HK-2 (cell line): ENCODE measurements around the gene GOLGA8T.
"Not testable (repeated sequence)": the region's sequence is repeated elsewhere in the genome, so short reads cannot be mapped to it uniquely, and the experiment has no call there.

ENCODE experiments used
- DNase-seq: peaks from one replicate; pipeline ENCODE4 v3.0.0-alpha.2; 2018; ENCODE audit not compliant: unreplicated experiment

GOLGA8T gene, protein sequence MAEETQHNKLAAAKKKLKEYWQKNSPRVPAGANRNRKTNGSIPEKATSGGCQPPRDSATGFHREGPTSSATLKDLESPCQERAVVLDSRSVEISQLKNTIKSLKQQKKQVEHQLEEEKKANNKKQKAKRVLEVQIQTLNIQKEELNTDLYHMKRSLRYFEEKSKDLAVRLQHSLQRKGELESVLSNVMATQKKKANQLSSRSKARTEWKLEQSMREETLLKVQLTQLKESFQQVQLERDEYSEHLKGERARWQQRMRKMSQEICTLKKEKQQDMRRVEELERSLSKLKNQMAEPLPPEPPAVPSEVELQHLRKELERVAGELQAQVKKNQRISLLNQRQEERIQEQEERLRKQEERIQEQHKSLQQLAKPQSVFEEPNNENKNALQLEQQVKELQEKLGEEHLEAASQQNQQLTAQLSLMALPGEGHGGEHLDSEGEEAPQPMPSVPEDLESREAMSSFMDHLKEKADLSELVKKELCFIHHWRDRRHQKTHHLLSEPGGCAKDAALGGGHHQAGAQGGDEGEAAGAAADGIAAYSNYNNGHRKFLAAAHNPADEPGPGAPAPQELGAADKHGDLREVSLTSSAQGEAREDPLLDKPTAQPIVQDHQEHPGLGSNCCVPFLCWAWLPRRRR

DNA sequence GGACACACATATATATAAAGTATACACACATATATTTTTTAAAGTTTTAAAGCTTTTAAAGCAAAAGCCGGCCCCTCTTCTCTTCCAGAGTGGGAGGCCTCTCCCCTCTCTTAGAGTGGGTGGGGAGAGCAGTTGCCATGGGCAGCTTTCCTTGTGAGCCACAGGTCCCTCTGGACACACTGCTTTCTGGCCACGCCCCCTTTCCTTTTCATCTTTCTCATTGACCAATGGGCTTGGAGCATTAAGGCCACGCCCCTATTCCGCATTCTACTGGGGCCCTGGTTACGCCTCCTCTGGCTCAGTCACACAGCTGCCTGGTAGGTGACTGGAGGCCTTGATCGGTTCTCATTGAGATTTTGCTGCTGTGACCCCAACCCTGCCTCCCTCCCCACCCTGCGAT lies at the start of gene GOLGA8T:
GOLGA8T (plus strand) TSS at position 301 of the 400 bp plus-strand sequence; CDS start at position 399, 98 bp downstream.
- not testable (repeated sequence) for DNase-seq

DNA sequence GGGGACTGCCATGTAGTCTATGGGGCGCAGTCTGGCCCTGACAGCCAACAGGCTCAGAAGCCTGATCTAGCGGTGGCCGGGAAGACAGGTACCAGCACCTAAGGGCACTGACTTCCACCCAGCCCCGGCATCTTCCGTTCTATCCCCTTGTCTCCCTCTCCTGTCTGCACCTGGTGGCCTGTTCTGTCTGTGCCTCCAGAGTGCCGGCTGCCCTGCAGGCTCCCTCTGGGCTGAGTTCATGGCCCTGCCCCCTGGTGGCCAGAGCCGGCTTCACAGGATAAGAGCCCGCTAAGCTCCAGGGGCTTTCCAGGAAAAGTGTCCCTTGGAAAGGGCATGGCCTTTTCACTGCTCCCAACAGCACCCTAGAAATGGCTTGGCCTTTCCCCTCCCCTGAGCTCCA lies 37.0 kb upstream of the GOLGA8T start:
- DNase-seq = not testable (repeated sequence)

DNA sequence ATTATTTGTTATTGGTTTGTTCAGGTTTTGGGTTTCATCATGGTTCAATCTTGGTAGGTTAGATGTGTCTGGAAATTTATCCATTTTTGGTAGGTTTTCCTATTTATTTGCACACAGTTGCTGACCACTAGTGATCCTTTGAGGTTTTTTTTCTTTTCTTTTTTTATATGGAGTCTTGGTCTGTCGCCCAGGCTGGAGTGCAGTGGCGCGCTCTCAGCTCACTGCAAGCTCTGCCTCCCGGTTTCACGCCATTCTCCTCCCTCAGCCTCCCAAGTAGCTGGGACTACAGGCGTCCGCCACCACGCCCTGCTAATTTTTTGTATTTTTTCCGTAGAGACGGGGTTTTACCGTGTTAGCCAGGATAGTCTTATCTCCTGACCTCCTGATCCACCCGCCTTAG lies 32.0 kb upstream of the GOLGA8T start:
- DNase-seq = not testable (repeated sequence)

DNA sequence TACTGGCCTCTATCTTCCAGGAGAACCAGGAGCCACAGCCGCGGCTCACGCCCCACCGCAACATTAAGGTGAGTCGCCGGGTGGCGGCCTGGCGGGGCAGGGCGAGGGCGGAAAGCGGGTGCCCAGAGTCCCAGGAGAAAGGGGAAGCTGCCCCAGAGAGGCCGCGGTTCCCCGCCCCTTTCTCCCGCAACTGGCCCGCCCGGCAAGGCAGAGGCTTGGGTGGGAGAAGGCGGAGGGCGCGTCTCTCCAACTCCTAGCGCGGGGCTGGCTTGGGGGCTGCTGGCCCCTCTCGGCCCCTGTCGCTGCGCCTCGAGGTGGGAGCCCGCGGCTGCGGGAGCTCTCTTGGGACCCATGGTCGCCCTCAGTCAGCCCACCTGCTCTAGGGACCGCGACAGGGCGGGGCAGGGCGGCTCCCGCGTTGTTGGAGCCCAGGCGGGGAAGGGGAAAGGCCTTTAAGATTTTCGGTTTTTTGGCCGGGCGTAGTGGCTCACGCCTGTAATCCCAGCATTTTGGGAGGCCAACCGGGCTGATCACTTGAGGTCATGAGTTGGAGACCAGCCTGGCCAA lies 30.8 kb upstream of the GOLGA8T start:
- DNase-seq = not testable (repeated sequence)

DNA sequence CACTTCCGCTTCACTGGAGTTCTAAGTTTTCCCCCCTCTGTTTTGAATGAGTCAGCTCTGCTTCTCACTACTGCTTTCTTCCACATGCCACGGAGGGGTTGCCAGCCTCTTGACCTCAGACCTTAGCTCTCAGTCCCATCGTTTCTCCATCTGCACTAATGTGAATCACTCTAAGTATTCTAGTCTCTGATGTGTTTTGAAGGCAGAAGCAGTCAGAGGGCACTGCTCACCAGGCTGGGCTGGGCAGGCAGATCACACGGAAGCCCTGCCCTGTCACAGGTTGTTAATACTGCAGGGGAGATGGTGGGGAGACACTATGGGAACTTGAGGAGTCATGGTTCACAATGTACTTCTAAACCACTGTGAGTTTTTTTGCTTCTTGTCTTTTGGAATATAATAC lies 24.3 kb upstream of the GOLGA8T start:
- not testable (repeated sequence) for DNase-seq

DNA sequence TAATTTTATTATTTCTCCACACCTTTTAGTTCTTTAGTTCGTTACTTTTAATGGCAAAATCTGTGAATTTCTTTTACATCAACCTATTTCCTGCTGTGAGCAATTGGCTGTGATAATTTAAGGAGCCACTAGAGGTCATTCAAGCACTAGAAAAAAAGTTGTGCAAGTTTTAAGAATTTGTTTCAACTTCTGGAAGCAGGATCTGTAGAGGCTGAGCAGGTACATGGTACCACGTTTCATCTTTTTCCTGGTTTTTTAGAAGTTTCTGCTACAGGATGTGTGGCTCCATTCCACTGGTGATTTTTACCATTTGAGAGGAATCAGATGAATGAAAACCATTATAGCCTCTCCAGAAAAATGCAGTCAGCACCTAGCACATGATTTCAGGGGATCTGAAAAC lies 4.8 kb upstream of the GOLGA8T start:
- not testable (repeated sequence) for DNase-seq

DNA sequence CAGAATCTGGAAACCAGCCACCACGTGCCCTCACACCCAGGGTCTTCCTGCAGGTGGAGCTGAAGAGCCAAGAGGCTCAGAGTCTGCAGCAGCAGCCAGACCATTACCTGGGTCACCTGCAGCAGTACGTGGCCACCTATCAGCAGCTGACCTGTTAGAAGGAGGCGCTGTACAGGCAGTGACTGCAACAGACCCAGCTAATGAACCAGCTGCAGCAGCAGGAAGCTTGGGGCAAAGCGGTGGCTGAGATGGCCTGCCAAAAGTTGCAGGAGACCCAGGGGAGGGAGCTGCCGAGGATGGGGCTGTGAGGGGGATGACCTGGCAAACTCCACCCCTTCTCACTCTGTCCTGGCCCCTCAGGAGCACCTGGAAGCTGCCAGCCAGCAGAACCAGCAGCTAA lies 8.4 kb downstream of the GOLGA8T start:
- DNase-seq = not testable (repeated sequence)

DNA sequence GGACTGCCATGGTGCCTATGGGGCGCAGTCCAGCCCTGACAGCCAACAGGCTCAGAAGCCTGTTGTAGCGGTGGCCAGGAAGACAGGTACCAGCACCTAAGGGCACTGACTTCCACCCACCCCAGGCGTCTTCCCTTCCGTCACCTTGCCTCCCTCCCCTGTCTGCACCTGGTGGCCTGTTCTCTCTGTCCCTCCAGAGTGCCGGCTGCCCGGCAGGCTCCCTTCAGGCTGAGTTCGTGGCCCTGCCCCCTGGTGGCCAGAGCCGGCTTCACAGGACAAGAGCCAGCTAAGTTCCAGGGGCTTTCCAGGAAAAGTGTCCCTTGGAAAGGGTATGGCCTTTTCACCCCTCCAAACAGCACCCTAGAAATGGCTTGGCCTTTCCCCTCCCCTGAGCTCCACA lies 15.0 kb downstream of the GOLGA8T start:
- not testable (repeated sequence) for DNase-seq

DNA sequence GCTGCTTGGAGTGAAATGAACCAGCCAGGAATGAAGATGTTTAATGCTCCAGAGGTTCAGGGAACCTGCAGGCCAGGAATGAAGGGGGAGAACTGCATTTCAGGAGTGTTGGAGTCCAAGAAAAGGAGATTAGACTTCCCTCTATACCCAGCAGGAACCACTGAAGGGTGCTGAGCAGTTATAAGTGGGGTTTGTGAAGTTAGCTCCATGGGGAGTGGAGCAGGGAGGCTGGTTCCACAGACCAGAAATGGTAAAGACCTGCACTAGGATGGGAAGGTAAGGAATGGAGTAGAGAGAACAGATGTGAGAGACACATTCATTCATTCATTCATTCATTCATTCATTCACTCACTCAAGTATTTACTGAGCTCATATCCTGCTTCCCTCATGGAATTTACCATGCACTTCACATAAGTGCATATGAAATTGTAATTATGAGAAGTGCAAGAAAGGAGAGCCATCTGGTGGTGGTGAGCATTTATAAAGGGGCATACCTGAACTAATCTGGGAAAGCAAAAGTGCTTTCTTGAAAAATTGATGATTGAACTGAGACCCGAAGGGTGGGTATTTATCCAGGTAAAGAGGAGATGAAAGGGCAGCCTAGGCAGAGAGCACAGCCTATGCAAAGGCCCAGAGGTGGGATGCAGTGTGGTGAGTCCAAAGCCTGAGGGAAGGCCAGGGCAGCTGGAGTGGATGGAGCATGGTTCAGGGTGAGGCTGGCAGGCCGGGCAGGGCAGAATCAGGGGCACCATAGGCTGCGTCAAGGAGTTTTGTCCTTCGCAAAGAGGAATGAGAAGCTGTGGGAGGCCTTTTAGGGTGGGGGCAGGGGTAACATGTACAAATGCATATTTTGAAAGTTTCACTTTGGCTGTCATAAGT lies 27.9 kb downstream of the GOLGA8T start:
- not testable (repeated sequence) for DNase-seq

DNA sequence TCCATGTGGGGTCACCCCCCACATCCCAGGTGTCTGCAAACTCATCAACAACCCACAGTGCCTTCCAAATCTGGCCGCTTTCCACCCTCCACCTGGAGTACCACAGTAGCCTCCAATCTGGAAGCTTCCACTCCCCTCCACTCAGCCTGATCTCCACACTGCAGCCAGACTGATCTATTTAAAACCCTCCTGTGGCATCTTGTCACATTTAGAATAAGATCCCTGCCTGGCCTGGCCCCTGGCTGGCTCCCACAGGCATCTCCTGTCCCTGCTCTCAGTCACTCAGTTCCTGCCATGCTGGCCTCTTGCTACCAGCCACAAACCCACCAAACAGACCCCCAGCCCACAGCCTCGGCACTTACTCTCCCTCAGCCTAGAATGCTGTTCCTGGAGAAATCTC lies 28.9 kb downstream of the GOLGA8T start:
- not testable (repeated sequence) for DNase-seq

DNA sequence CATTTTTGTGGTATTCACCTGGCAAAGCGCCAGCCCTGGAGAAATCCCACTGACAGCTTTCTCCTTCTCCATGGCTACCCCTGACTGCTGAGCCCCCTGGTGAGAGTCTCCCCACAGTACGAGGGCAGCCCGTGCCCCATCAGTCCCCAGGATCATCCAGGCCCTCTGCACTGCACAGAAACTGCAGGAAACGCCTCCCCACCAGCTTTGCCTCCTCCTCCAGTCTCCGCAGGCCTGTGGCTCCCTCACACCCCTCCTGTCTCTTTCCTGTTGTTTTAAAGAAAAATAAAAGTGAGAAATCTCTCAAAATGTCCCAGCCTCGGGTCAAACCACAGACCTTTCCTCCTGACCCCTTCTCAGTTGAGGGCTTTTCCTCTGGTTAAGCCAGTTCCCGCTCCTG lies 29.4 kb downstream of the GOLGA8T start:
- not testable (repeated sequence) for DNase-seq

DNA sequence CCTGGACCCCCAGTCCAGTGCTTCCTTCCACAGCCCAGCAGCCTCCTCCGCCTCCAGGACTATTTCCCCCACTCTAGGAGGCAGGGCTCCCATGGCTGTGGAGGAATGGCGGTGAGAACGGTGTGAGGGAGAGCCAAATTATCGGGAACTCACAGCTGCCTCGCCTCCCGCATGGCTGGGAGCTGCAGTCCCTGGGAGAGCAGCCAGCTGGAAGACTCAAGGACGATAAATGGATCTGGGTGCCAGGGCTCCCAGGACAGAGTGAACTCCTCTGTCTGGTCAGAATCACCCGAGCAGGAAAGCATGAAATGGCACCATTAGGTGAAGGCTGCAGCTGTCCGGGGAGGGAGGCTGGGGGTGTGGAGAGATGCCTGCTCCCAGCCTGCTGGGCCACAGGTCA lies 32.6 kb downstream of the GOLGA8T start:
- DNase-seq = not testable (repeated sequence)

DNA sequence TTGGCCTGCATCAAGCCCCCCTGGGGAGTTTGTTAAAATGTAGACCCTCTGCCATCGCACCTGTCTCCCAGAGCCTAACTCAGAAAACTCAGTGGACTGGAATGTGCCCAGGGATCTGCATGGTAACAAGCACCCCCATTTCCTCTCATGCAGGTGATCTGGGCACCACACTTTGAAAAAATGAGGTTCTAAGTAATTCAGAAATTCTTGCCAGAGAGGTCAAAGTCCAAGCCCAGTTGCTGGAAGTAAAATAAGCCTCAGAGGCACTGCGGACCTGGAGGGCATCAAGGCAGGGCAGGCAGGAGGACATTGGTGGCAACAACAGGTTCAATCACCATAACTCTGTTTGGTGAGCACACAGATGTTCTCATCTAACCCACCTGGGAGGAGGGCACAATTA lies 33.0 kb downstream of the GOLGA8T start:
- DNase-seq = not testable (repeated sequence)

DNA sequence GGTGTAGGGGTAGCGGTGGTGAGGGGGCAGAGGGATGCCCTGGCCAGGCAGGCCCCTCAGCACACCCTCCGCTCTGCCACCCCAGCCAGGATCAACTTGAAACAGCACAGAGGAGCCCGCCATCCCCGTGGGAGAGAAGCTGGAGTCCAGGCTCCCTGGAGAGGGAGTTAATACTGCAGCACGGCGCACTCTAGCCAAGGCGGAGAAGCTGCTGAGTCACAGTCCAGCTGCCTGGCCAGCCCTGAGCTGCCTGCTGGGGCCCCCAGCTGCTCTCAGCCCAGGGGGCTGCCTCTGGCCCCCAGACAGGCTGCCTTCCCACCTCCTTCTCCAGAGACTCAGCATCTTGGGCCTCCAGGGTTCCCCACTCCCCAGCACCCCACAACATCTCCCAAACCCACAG lies 36.6 kb downstream of the GOLGA8T start:
- DNase-seq = not testable (repeated sequence)

DNA sequence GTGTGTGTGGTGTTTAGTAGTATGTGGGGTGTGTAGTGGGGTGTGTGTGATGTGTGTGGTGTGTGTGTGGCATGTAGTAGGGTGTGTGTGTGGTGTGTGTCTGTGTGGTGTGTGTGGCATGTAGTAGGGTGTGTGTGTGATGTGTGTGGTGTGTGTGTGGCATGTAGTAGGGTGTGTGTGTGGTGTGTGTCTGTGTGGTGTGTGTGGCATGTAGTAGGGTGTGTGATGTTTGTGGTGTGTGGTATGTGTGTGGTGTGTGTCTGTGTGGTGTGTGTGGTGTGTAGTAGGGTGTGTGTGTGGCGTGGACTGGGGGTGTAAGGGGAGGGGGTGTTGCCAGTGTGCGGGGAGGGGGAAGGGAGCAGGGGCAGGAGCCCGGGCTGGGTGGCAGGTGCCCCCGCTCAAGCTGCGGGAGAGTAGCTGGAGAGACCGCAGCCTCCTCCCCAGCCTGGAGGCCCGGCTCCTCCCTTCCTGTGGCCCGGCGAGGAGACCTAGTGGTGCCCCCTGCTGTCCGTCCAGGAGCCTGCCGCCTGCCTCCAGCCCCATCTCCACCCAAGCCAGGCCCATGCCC lies 38.3 kb downstream of the GOLGA8T start:
- DNase-seq = peak; percentile 4

DNA sequence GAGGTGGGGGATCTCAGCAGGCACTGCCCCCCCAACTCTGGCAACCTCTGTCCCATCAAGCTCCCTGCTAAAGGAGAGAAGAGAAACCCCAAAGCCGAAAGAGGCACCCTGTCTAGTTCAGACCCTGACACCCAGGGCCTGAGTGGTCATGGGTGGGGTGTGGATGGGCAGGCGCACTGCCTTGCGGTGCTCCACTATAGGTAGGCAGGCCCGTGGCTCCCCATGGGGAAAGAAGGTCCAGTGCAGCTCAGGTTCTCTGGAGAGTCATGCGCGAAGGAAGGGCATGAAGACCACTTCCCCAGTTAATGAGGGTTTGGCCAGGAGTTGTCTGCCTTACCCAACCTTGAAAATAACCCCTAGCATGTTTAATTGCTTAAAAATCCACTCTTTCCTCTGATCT lies 40.4 kb downstream of the GOLGA8T start:
- DNase-seq = not testable (repeated sequence)

DNA sequence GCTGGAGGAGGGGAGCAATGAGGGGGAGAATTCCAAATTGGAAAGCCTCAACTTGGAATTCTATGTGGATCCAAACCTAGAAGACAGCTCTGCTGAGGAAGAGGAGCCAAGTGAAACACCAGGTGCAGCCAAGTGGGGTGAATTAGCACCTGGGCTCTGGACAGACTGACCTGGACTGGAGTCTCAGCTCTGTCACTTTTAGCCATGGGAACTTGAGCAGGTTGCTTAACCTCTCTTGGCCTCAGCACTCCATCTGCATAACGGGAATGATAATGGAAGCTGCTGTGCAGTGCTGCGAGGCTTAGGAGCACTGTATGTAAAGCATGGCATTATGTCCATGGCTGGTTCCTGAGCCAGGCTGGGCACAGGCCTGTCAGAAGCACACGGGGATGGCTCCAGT lies 41.8 kb downstream of the GOLGA8T start:
- DNase-seq = not testable (repeated sequence)

DNA sequence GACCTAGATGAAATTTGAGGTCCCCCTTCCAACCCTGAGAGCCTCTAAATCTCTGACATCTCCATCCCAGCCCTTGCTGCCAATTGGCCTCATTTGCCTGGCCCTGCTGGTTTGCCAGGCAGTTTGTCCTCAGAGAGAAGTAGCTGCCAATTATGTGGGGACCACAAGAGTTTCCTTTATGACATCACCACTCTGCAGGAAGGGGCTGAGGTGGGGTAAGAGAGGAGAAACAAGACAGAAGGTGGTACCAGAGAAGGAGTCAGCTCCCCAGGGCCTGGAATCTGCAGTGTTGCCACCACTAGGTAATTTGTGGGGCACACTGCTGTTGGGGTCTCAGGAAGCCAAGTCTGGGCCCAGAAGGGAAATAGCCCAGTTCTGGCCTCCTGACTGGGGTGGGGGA lies 45.0 kb downstream of the GOLGA8T start:
- not testable (repeated sequence) for DNase-seq

DNA sequence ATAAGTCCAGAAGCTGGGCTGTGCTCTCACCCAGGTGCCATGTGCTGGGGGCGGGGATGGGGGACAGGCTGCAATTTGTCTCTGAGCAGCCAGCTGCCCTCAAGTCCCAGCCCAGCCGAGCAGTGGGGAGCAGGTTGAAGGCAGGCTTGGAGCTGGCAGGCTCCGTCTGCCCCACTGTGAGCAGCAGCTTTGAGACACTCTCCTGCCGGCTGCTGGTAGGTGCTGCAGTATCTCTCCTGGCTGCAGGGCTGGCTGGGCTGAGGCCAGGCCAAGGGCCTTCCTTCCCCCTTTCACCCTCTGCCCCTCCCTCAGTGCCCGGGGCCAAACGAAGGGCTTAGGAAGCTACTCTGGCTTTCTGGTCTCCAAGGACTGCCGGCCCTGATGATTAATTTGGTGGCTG lies 50.6 kb downstream of the GOLGA8T start:
- DNase-seq = not testable (repeated sequence)

DNA sequence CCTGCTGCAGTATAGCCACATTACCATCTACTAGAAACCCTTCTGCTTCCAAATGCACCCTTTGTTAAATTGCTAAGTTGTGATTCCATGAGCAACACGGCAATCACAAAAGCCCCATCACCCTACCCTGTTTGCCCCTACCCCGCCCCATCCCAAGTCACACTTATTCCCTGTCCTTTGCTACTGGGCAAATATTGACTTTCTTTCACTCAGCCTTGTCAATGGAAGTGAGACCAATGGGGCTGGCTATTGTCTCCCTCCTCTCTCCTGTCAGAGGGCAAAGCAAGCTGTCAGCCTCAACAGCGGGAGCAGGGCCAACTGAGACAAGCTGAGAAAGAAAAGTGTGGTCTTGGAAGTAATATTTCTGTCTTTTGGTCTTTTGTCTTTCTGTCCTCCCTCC lies 52.6 kb downstream of the GOLGA8T start:
- DNase-seq = not testable (repeated sequence)

DNA sequence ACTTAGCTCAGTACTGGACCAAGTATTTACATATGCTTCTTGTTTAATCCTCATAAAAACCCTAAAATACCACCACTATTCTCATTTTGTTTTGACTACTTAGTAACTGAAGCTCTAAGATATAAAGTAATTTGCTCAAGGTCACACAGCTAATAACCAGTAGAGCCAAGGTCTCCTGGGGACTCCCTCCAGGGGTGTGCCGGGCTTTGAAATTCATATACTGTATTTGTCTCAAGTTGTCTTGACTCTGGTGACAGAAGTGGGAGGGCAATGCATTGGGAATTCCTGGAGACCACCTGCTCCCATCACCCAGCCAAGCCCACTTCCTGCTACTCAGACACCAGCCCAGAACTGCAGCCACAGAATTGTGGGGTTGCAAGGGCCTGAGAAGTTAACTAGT lies 54.9 kb downstream of the GOLGA8T start:
- DNase-seq = not testable (repeated sequence)
